Measurements from ENCODE around the gene AK1.
"Not testable (repeated sequence)": the region's sequence is repeated elsewhere in the genome, so short reads cannot be mapped to it uniquely, and the experiment has no call there.

Gene AK1

GRCh38 chr9:127847833-127848755, 29.4 kb downstream of the AK1 start:
- DNase-seq (ENCODE audit: low spot score) = no peak

GRCh38 chr9:127847178-127847510, 30.3 kb downstream of the AK1 start:
- DNase-seq (ENCODE audit: low spot score) = no peak

- no peak for DNase-seq (ENCODE audit: low spot score)
Observed at GRCh38 chr9:127846443-127847177, 30.9 kb downstream of the AK1 start.

GRCh38 chr9:127845619-127846018, 31.9 kb downstream of the AK1 start:
- DNase-seq (ENCODE audit: low spot score) = not testable (repeated sequence)

GRCh38 chr9:127844821-127845359, 32.6 kb downstream of the AK1 start:
- DNase-seq (ENCODE audit: low spot score) = no peak

- no peak for DNase-seq (ENCODE audit: low spot score)
Observed at GRCh38 chr9:127841087-127841835, 36.2 kb downstream of the AK1 start.

- no peak for DNase-seq (ENCODE audit: low spot score)
Observed at GRCh38 chr9:127838375-127839078, 38.9 kb downstream of the AK1 start.

- no peak for DNase-seq (ENCODE audit: low spot score)
Observed at GRCh38 chr9:127837346-127837745, 40.1 kb downstream of the AK1 start.

- not testable (repeated sequence) for DNase-seq (ENCODE audit: low spot score)
Observed at GRCh38 chr9:127836561-127836960, 40.9 kb downstream of the AK1 start.

GRCh38 chr9:127835991-127836516, 41.4 kb downstream of the AK1 start:
- no peak for DNase-seq (ENCODE audit: low spot score)

- DNase-seq (ENCODE audit: low spot score) = no peak
Observed at GRCh38 chr9:127833555-127833954, 43.9 kb downstream of the AK1 start.

GRCh38 chr9:127832248-127832647, 45.2 kb downstream of the AK1 start:
- no peak for DNase-seq (ENCODE audit: low spot score)

GRCh38 chr9:127829205-127829906, 48.1 kb downstream of the AK1 start:
- DNase-seq (ENCODE audit: low spot score) = no peak

GRCh38 chr9:127828262-127829031, 49.0 kb downstream of the AK1 start:
- DNase-seq (ENCODE audit: low spot score) = no peak

GRCh38 chr9:127826253-127826913, 51.1 kb downstream of the AK1 start:
- no peak for DNase-seq (ENCODE audit: low spot score)

- DNase-seq (ENCODE audit: low spot score) = no peak
Observed at GRCh38 chr9:127825319-127826051, 52.0 kb downstream of the AK1 start.

GRCh38 chr9:127822108-127822507, 55.4 kb downstream of the AK1 start:
- no peak for DNase-seq (ENCODE audit: low spot score)

GRCh38 chr9:127818574-127818973, 58.9 kb downstream of the AK1 start:
- no peak for DNase-seq (ENCODE audit: low spot score)

Measured in activated CD4-positive, alpha-beta T cell treated with anti-CD3 and anti-CD28 coated beads, Interleukin-2, Interleukin-4, amounts not matched to agents 100 ng/mL and 50 ng/mL, durations not matched to agents 16 hours and 8 hours (primary cell).